Trophoblast cell (in vitro differentiated cells and primary cell): Measurements from ENCODE around the gene TENM3.

Experiments
- DNase-seq, 2 donors: peaks; one replicate each; pipeline ENCODE4 v3.0.0-alpha.2; 2016
- H2AFZ ChIP-seq: 2 replicates; pipeline ENCODE4 v1.6.1; 2013; ENCODE audit warnings: low read length, moderate library complexity, mild to moderate bottlenecking; ENCODE audit not compliant: insufficient read depth, poor library complexity
- H2AK5ac ChIP-seq: 2 replicates; pipeline ENCODE4 v1.6.1; 2013; ENCODE audit warnings: mild to moderate bottlenecking, low read length
- H2BK120ac ChIP-seq: 2 replicates; pipeline ENCODE4 v1.6.1; 2013; ENCODE audit warnings: low read length, mild to moderate bottlenecking, moderate library complexity; ENCODE audit not compliant: insufficient read depth, poor library complexity
- H2BK12ac ChIP-seq: 2 replicates; pipeline ENCODE4 v1.6.1; 2013; ENCODE audit warnings: mild to moderate bottlenecking, low read length, moderate library complexity
- H2BK5ac ChIP-seq: 2 replicates; pipeline ENCODE4 v1.6.1; 2013; ENCODE audit warnings: low read length, low read depth, moderate library complexity, mild to moderate bottlenecking; ENCODE audit not compliant: poor library complexity
- H3K14ac ChIP-seq: 2 replicates; pipeline ENCODE4 v1.6.1; 2013; ENCODE audit warnings: mild to moderate bottlenecking, low read length
- H3K18ac ChIP-seq: 2 replicates; pipeline ENCODE4 v1.6.1; 2013; ENCODE audit warnings: mild to moderate bottlenecking, low read length
- H3K23ac ChIP-seq: 2 replicates; pipeline ENCODE4 v1.6.1; 2013; ENCODE audit warnings: low read length
- H3K27ac ChIP-seq: 2 replicates; pipeline ENCODE4 v1.5.1; 2013; ENCODE audit warnings: low read depth, mild to moderate bottlenecking, inconsistent platforms, low read length, moderate library complexity
- H3K27me3 ChIP-seq: 2 replicates; pipeline ENCODE4 v1.6.1; 2013; ENCODE audit warnings: inconsistent platforms, mild to moderate bottlenecking, low read length, moderate library complexity; ENCODE audit not compliant: insufficient read depth
- H3K36me3 ChIP-seq, 2 experiments: 1 replicate in 1 of 2; 2 replicates in 1 of 2; pipeline ENCODE4 v1.6.1; 2013; ENCODE audit warnings: low read length in 2 of 2, mild to moderate bottlenecking in 2 of 2, moderate library complexity in 1 of 2; ENCODE audit not compliant: insufficient read depth in 2 of 2, control insufficient read depth in 1 of 2
- H3K4ac ChIP-seq: 2 replicates; pipeline ENCODE4 v1.6.1; 2013; ENCODE audit warnings: low read depth, mild to moderate bottlenecking, low read length, moderate library complexity
- H3K4me1 ChIP-seq, 2 experiments: 1 replicate in 1 of 2; 2 replicates in 1 of 2; pipeline ENCODE4 v1.6.1; 2013; ENCODE audit warnings: low read length in 2 of 2, mild to moderate bottlenecking in 2 of 2, moderate library complexity in 1 of 2; ENCODE audit not compliant: insufficient read depth in 2 of 2, control insufficient read depth in 1 of 2
- H3K4me2 ChIP-seq: 2 replicates; pipeline ENCODE4 v1.6.1; 2013; ENCODE audit warnings: inconsistent platforms, mild to moderate bottlenecking, low read length, moderate library complexity
- H3K4me3 ChIP-seq: 2 replicates; pipeline ENCODE4 v1.5.1; 2013; ENCODE audit warnings: mild to moderate bottlenecking, low read depth, low read length, inconsistent platforms
- H3K79me1 ChIP-seq: one replicate; pipeline ENCODE4 v1.6.1; 2013; ENCODE audit warnings: low read length
- H3K79me2 ChIP-seq: 2 replicates; pipeline ENCODE4 v1.6.1; 2013; ENCODE audit warnings: low read length, mild to moderate bottlenecking; ENCODE audit not compliant: control insufficient read depth, insufficient read depth, poor library complexity
- H3K9ac ChIP-seq: 2 replicates; pipeline ENCODE4 v1.6.1; 2013; ENCODE audit warnings: mild to moderate bottlenecking, low read length
- H3K9me3 ChIP-seq: 2 replicates; pipeline ENCODE4 v1.6.1; 2013; ENCODE audit warnings: low read depth, mild to moderate bottlenecking, control low read depth, inconsistent platforms, low read length; ENCODE audit not compliant: insufficient read depth
- H4K12ac ChIP-seq: 2 replicates; pipeline ENCODE4 v1.6.1; 2013; ENCODE audit warnings: low read depth, mild to moderate bottlenecking, low read length, moderate library complexity
- H4K8ac ChIP-seq: 2 replicates; pipeline ENCODE4 v1.6.1; 2013; ENCODE audit warnings: low read depth, mild to moderate bottlenecking, low read length, moderate library complexity
- H4K91ac ChIP-seq: one replicate; pipeline ENCODE4 v1.6.1; 2013; ENCODE audit warnings: low read depth, mild to moderate bottlenecking, low read length, moderate library complexity
- WGBS: extraction: QIAGEN DNeasy Blood & Tissue Kit; methylation state at CpG from one replicate; pipeline ENCODE4 v1.1.7; 2013; ENCODE audit warnings: missing lambda C conversion rate; ENCODE audit not compliant: insufficient read length, insufficient coverage; ENCODE audit errors: extremely low coverage; 5-methylcytosine and 5-hydroxymethylcytosine counted together

TENM3 gene

GRCh38 chr4:182758273-182758672, 515.1 kb downstream of the TENM3 start:
- Histone ChIP-seq H3K14ac (no peak overlapping the region), H4K91ac (no peak overlapping the region), H2BK5ac (no peak overlapping the region), H2BK12ac (no peak overlapping the region), H4K12ac (no peak overlapping the region), H3K79me2 (no peaks in the 10 kb centered on the region), H2BK120ac (no peak overlapping the region), H3K9ac (no peak overlapping the region), H3K36me3 (peaks cover 7 to 16% of the 10 kb centered on the region in 2 experiments), H3K27ac (peak overlapping the region; percentile 21), H3K4me2 (no peak overlapping the region), H2AFZ (no peak overlapping the region), H3K27me3 (no peaks in the 10 kb centered on the region), H3K18ac (no peak overlapping the region), H4K8ac (no peak overlapping the region), H3K9me3 (no peaks in the 10 kb centered on the region), H3K23ac (no peak overlapping the region), H3K4me1 (peaks cover 0 to 2% of the 10 kb centered on the region in 2 experiments), H3K79me1 (no peaks in the 10 kb centered on the region), H2AK5ac (no peak overlapping the region), H3K4me3 (no peak overlapping the region), H3K4ac (no peak overlapping the region)
- DNase-seq: no peak
- no CpG with 5 or more reads among the region's 12 CpGs for WGBS

GRCh38 chr4:182760551-182761043, 517.4 kb downstream of the TENM3 start:
- no peak overlapping the region for H2BK120ac ChIP-seq

GRCh38 chr4:182764137-182764536, 520.9 kb downstream of the TENM3 start:
- Histone ChIP-seq H3K27ac (no peak overlapping the region), H4K12ac (no peak overlapping the region), H2BK120ac (no peak overlapping the region), H3K79me1 (peaks cover 4% of the 10 kb centered on the region), H3K79me2 (no peaks in the 10 kb centered on the region), H3K36me3 (peaks cover 0 to 2% of the 10 kb centered on the region in 2 experiments), H3K4ac (no peak overlapping the region), H3K4me2 (no peak overlapping the region), H3K4me1 (peaks cover 0 to 11% of the 10 kb centered on the region in 2 experiments), H3K4me3 (no peak overlapping the region), H3K18ac (no peak overlapping the region), H2AK5ac (no peak overlapping the region), H4K8ac (no peak overlapping the region), H2BK5ac (no peak overlapping the region), H3K27me3 (no peaks in the 10 kb centered on the region), H3K14ac (no peak overlapping the region), H3K23ac (no peak overlapping the region), H4K91ac (no peak overlapping the region), H2AFZ (no peak overlapping the region), H3K9me3 (no peaks in the 10 kb centered on the region), H2BK12ac (no peak overlapping the region), H3K9ac (no peak overlapping the region)
- WGBS: no CpG with 5 or more reads among the region's 4 CpGs
- no peak for DNase-seq

More at GRCh38 chr4:182760551-182761043, 517.4 kb downstream of the TENM3 start:
- no peak overlapping the region for H4K8ac ChIP-seq
- H3K4me2 ChIP-seq: no peak overlapping the region
- H3K4me3 ChIP-seq: no peak overlapping the region
- no peak overlapping the region for H3K23ac ChIP-seq
- peaks cover 0 to 2% of the 10 kb centered on the region in 2 experiments for H3K4me1 ChIP-seq
- H3K4ac ChIP-seq: no peak overlapping the region
- no peak overlapping the region for H2BK12ac ChIP-seq
- no peak overlapping the region for H3K18ac ChIP-seq
- H3K9ac ChIP-seq: no peak overlapping the region
- no peak for DNase-seq
- no peaks in the 10 kb centered on the region for H3K27me3 ChIP-seq
- H2AK5ac ChIP-seq: no peak overlapping the region
- H3K14ac ChIP-seq: no peak overlapping the region
- H3K9me3 ChIP-seq: no peaks in the 10 kb centered on the region
- H2BK5ac ChIP-seq: no peak overlapping the region
- H2AFZ ChIP-seq: no peak overlapping the region
- H3K79me1 ChIP-seq: no peaks in the 10 kb centered on the region
- no peak overlapping the region for H4K12ac ChIP-seq
- H3K79me2 ChIP-seq: no peaks in the 10 kb centered on the region
- H3K36me3 ChIP-seq: peaks cover 0 to 5% of the 10 kb centered on the region in 2 experiments
- WGBS: no CpG with 5 or more reads among the region's 6 CpGs
- H3K27ac ChIP-seq: no peak overlapping the region
- no peak overlapping the region for H4K91ac ChIP-seq

GRCh38 chr4:182764642-182765041, 521.4 kb downstream of the TENM3 start:
- no peak overlapping the region for H3K4me2 ChIP-seq
- H2BK5ac ChIP-seq: no peak overlapping the region
- no peak overlapping the region for H3K9ac ChIP-seq
- H4K12ac ChIP-seq: no peak overlapping the region
- H3K18ac ChIP-seq: no peak overlapping the region
- no peak overlapping the region for H3K27ac ChIP-seq
- peaks cover 4% of the 10 kb centered on the region for H3K79me1 ChIP-seq
- H3K27me3 ChIP-seq: no peaks in the 10 kb centered on the region
- no peak overlapping the region for H2AK5ac ChIP-seq
- H3K9me3 ChIP-seq: no peaks in the 10 kb centered on the region
- peaks cover 0 to 2% of the 10 kb centered on the region in 2 experiments for H3K36me3 ChIP-seq
- H2BK12ac ChIP-seq: no peak overlapping the region
- peaks cover 0 to 11% of the 10 kb centered on the region in 2 experiments for H3K4me1 ChIP-seq
- H3K4me3 ChIP-seq: no peak overlapping the region
- H2AFZ ChIP-seq: no peak overlapping the region
- no peak overlapping the region for H2BK120ac ChIP-seq
- DNase-seq: no peak
- H3K14ac ChIP-seq: no peak overlapping the region
- H3K23ac ChIP-seq: no peak overlapping the region
- WGBS: no CpG with 5 or more reads among the region's 8 CpGs
- no peak overlapping the region for H4K8ac ChIP-seq
- H4K91ac ChIP-seq: no peak overlapping the region
- no peaks in the 10 kb centered on the region for H3K79me2 ChIP-seq
- no peak overlapping the region for H3K4ac ChIP-seq
